RCC 7860 (cell line): ENCODE measurements around the gene SGF29.
"Not testable (repeated sequence)": the region's sequence is repeated elsewhere in the genome, so short reads cannot be mapped to it uniquely, and the experiment has no call there.

Source experiments
- DNase-seq: peaks from one replicate; pipeline ENCODE4 v3.0.0-alpha.2; 2015; ENCODE audit warnings: low spot score
- FAIRE-seq: peaks from 2 replicates; lab custom pipeline; 2012; peaks lifted over from hg19 to GRCh38; lab: Jason Lieb, UNC

The SGF29 gene

DNA sequence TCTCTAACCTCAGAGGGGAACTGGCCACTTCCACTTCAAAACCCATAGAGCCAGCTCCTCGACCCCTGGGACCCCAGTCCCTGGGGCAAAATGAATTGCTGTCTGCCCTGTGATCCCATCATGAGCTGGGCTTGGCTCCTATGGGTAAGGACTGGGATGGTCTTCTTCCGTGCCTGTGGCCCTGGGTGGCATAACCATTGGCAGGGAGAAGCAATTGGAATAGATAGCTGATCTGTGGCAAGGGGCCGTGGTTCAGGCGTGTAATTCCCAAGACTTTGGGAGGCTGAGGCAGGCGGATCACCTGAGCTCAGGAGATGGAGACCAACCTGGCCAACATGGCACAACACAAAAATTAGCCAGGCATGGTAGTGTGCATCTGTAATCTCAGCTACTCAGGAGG lies 38.8 kb downstream of the SGF29 start:
- no peak for DNase-seq
- no peak for FAIRE-seq

DNA sequence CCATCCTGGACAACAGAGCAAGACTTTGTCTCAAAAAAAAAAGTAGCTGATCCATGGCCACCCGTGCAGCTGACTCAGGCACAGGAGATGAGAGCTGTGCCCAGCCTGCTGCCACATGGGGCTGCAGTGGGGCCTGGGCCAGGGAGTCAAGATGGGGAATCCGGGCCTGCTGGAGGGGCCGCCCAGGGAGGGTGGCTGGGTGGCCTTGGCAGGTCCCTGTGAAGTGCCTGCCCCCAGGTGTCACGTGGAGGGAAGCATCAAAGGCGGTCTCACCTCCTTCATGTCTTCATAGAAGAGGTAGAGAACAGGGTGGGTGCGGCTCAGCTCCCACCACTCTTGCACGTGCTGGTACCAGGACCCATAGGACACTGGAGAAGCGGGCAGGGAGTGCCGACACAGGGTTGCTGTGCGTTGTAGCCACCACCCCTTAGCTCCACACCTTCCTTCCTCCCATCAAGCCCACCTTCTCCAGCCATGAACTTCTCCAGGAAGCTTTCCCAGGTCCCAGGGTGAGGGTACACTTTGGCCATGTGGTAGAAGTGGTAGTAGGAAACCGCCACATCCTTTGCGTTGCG lies 39.3 kb downstream of the SGF29 start:
- FAIRE-seq = no peak
- DNase-seq = no peak

DNA sequence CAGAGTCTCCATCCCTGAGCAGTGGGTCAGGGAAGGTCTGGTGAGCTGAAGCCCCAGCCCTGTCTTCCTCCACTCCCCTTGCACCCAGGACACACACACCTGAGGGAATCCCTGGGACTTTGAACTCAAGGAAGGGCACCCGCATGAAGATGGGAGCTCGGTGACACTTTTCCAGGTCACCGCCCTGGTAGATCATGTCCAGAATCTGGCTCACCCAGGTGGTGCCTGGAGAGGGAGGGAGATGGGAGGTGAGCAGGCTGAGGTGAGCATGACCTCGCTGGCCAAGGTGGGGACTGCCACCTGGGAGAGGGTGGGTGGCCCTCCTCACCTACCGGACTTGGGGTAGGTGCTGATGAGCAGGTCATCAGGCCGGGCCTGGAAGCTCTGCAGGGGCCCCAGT lies 41.7 kb downstream of the SGF29 start:
- FAIRE-seq, DNase-seq: not testable (repeated sequence)

DNA sequence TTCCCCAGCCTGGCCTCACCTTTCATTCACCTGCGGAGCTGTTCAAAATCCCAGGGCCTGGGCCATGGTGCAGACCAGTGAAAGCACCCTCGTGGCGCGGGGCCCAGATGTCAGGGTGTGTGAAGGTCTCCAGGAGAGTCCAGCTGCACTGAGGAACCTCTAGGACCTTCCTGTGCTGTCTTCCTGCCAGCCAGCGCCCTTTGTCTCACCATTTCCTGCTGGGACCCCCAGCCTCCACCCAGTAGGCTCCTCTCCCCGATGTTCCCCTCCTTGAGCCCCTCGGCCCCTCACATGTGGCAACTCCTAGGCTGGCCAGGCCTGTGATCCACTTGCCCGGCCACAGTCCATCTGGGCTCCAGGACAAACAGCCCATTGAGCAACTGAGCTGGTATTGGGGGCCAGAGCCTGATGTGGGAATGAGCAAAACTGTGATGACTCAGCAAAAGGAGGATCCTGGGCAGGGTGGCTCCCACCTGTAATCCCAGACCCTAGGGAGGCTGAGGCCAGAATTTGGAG lies 42.5 kb downstream of the SGF29 start:
- FAIRE-seq (no peak), DNase-seq (no peak)

DNA sequence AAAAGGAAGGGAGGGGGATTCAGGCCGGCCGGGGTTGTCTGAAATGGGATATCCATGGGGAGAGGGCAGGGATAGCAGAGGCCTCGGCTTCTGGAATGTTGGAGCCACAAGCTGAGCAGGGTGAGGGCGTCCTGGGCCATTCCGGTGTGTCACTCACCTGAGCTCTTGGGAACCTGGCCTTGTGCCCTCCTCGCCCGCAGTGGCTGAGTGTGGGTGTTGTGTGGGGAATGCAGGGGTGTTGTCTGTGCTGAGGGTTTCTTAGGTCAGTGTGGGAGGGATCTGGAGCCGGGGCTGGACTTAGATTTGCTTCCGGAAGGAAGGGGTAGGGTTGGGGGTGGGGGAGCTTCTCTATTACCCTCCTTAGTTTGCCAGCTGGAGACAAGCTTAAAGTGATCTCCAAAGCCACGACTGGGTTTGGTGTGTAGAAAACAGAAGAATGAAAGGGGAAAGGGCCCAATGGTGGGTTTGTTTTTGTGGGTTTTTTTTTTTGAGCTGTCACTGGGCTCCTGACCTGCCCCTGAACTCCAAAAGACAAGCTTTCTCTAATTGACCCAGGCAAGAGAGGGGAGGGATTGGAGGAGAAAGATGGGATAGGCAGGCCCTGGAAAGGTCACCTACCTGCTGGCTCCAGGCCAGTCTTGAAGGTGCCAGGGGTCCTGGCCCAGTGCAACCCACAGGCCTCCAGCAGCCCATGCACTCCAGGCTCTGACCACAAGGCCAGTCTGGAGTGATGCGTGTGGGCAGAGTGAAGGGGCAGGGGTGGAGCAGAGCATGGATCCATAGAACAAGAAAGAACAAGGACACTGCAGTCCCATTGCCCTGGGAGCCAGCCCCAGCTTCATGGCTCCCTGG lies 43.3 kb downstream of the SGF29 start, which contains the start of gene SULT1A2:
TSS of gene SULT1A2 (minus strand) at position 211 of the 852 bp plus-strand sequence. CDS start 1,120 bp downstream, outside the sequence.
- no peak for FAIRE-seq
- DNase-seq = no peak

DNA sequence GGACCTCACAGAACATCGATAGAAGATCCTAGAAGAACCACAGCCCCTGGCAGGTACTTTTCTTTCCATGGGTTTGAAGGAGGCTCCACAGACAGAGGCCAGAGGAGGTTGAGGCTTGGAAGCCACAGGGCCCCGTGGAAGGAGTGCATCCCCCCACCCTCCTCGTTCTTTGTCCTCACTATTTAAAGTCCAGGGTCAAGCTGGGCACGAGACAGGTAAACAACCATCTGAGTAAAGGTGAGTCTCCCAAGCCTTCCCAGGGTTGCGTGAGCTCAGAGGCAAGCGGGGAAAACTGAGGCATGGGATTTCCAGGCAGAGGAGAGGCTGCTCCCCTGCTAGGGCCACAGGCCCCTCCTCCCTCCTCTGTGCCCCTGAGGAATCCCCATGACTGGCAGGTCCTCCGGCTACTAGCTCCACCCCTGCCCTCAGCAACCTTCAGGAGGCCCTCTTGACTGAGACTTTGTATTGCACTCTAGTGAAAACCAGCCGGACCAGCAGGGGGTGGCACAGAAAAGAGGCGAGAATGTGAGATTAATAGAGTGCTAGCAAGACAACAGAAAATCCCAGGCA lies 44.1 kb downstream of the SGF29 start:
- DNase-seq = no peak
- no peak for FAIRE-seq

DNA sequence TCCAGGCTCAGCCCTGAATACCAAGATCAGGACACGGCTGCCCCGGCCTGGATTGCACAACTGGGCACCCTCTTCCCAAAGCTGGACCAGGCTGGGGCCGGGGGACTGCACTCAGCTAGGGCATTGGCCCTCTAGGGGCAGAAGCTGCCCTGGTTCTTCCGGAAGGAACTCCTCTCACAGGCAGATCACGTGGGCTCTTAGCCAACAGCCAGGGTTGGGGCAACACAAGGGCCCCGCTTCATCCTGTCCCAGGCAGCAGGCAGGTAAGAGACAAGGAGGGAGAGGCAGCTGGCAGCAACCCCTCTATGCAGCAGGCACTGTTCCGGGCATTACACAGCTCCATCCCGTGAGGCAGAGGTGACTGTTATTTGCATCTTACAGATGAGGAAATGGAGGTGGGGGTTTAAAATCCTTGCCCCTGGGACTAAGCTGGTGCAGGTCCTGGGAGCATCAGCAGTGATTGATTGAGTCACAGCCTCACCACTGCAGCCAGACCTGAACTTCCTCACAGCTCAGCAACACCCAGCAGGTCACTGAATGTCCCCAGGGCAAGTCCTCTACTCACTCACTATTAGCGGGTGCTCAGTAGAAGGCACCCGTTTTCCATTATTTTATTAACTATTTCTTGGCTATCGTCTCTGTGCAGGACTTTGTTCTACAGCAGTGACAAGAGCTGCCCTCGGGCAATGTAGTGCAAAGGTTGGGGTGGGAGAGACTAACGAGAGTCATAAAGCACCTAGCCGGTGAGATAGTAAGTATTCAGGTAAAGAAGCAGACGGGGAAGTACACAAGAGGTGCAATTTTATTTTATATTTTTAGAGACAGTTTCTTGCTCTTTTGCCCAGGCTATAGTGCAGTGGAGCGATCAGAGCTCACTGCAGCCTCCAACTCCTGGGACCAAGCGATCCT lies 45.9 kb downstream of the SGF29 start:
- not testable (repeated sequence) for DNase-seq, FAIRE-seq

DNA sequence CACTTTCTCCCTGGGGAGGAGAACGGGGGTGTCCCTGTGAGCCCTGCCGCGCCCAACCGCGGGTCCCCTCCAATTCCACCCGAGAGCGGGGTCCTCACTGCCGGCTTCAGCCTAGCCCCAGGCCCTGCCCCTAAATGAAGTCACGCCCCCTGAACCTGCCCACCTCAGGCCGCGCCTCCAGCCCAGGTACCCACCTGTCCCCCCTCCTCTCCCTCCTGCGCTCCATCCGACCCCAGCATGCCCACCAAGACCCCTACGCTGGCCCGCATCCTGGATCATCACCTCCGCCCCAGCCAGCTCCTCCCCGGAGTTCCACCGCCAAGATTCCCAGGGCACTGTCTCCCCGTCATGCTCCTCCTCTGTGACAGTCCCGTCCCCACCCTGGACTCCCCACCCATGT lies 47.2 kb downstream of the SGF29 start:
- FAIRE-seq, DNase-seq: not testable (repeated sequence)

DNA sequence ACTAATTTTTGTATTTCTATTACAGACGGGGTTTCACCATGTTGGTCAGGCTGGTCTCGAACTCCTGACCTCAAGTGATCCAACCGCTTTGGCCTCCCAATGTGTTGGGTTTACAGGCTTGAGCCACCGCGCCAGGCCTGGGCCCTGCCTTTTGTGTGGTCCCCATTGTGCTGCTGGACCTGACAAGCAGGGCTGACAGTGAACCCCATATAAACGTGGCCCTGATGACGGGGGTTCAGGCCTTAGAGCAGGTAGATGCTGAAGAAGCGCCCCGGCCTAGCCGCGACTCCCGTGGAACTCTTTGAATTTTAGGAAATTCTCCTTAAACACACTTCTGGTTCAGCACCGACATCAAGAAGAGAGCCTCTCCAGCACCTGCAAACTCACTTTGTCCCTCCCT lies 47.9 kb downstream of the SGF29 start:
- FAIRE-seq, DNase-seq: not testable (repeated sequence)

DNA sequence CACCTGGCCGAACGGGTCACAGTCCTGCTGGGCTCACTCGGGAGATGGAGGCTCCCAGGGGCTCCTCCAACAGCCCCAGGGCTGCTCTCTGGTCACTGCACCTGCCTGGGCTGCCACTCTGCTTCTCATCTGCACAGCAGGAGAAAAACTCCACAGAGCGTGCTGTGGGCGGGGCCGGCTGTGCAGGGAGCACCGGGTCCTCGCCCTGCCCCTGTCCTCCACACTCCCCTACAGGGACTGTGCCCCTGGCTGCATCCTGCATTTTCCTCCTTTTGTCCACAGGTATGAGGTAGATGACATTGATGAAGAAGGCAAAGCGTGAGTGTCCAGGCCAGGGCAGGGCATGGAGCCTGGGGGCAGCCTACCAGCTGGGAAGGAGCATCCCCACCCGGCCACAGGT lies 48.3 kb downstream of the SGF29 start:
- FAIRE-seq, DNase-seq: not testable (repeated sequence)

DNA sequence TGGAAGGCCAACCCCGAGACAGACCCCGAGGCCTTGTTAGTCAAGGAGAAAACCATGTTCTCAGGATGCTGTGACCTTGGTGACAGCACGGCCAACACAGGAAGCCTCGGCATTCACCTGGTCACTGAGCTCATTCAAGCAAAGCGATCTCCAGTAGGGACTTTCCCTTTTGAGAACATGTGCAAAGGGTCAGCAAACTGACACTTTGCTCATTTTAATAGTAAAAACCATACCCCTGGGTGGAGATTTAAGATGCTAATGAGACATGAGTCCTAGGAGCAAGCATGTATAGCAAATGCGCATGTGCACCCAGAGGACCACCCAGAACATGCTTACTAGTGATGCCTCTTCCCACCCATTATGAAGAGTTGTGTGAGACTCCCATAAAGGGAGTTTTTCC lies 48.8 kb downstream of the SGF29 start:
- no peak for FAIRE-seq
- DNase-seq = no peak

DNA sequence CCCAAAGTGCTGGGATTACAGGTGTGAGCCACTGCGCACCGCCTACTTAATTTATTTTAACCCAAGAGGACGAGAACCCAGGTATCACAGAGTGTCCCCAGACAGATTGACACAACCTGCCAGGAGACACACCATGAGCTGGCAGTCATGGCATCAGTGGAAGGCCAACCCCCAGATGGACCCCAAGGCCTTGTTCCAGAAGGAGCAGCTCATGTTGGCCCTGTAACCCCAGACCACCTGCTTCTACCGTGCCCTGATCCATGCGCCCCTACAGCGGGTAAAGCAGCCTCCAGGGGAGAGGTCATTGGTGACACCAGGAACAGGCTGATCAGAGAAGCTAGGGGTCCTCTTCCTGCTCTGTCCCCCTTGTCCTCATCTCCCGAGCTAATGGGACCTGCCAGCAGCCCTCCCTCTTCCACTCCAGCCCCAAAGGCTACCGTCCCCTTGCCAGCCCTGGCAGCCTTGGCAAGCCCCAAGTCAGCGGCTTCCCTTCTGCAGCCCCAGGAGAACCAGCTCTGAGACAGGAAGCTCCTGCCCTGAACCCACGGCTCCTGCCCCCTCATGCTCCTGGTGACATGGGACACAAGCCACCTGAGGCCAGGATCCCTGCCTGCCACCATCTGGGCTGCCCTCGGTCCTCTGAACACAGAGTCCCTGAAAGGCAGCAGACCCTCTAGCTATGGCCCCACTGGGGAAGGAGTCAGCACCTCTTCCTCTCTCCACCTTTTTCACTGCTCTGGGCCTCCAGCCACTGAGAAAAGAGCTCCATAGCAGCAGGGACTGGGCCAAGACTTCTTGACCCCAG lies 49.9 kb downstream of the SGF29 start:
- DNase-seq (no peak), FAIRE-seq (no peak)

DNA sequence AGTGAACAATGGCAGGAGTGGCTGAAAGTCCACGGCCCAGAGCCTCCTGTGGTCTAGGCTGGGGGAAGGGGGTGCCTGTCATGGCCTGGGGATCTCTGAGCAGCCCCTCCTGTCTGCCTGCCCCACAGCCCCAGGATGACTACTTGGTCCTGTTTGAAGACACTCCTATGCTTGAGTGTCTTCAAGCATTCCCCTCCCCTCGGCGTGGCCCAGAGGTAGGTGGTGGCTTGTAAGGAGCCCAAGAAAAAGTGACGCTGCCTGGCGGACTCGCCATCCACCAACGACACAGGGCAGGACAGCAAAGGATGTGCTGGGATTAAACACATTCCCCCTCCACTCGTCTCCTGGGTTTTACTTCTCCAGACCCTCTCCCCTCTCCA lies 50.5 kb downstream of the SGF29 start:
- DNase-seq (no peak), FAIRE-seq (no peak)

DNA sequence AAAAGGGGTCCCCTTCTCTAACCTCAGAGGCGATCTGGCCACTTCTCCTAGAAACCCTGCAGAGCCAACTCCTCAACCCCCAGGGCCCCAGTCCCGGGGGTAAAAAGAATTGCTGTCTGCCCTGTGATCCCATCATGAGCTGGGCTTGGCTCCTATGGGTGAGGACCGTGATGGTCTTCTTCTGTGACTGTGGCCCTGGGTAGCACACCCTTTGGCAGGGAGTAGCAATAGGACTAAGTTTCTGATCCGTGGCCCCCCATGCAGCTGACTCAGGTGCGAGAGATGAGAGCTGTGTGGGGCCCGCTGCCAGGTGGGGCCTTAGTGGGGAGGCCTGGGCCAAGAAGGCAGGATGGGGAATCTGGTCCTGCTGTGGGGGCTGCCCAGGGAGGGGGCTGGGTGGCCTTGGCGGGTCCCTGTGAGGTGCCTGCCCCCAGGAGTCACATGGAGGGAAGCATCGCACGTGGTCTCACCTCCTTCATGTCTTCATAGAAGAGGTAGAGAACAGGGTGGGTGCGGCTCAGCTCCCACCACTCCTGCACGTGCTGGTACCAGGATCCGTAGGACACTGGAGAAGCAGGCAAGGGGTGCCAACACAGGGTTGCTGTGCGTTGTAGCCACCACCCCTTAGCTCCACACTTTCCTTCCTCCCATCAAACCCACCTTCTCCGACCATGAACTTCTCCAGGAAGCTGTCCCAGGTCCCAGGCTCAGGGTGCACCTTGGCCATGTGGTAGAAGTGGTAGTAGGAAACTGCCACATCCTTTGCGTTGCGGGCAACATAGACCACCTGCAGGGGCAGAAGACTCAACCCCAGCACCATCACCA lies 52.8 kb downstream of the SGF29 start:
- DNase-seq (no peak), FAIRE-seq (no peak)

DNA sequence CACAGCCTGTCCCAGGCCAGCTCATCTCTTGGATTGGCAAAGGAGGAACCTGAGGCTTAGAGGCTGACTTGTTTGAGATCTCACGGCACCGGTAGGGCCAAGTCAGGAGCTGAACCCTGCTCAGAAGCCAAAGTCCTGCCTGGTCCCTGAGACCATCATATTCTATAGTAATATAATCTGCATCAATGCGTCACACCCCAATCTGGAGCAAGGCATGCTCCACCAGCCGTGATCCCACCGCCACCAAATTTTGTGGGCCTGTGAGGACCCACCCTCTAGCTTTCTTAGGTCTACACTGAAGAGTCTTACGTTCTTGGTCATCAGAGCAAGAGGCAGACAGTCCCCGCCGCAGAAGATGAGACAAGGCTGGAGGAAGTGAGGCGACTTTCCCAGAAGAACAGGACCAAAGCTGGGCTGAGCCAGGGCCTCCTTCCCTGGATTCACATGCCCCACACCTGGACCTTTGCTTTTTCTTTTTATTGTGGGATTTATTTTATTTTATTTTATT lies 53.5 kb downstream of the SGF29 start:
- no peak for FAIRE-seq

DNA sequence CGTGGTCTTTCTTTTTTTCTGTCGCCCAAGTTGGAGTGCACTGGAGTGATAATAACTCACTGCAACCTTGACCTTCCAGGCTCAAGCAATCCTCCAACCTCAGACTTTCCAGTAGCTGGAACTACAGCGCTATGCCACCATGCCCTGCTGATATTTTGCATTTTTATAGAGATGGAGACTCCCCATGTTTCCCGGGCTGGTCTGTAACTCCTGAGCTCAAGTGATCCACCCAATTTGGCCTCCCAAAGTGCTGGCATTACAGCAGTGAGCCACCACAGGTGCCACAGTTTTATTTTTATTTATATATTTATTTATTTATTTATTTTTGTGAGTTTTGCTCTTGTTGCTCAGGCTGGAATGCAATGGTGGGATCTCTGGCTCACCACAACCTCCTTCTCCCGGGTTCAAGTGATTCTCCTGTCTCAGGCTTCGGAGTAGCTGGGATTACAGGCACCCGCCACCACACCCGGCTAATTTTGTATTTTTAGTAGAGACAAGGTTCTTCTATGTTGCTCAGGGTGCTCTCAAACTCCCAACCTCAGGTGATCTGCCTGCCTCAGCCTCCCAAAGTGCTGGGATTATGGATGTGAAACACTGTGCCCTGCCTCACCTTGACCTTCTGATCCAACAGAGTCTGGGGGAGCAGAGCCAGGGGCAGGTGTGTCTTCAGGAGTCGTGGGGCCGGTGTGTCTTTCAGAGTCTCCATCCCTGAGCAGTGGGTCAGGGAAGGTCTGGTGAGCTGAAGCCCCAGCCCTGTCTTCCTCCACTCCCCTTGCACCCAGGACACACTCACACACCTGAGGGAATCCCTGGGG lies 54.2 kb downstream of the SGF29 start:
- not testable (repeated sequence) for FAIRE-seq

More for the DNA sequence above, 53.5 kb downstream of the SGF29 start:
- DNase-seq = no peak

DNA sequence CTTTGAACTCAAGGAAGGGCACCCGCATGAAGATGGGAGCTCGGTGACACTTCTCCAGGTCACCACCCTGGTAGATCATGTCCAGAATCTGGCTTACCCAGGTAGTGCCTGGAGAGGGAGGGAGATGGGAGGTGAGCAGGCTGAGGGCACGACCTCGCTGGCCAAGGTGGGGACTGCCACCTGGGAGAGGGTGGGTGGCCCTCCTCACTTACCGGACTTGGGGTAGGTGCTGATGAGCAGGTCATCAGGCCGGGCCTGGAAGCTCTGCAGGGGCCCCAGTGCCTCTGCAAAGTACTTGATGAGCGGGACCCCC lies 54.7 kb downstream of the SGF29 start:
- not testable (repeated sequence) for FAIRE-seq, DNase-seq

More for the DNA sequence above, 54.2 kb downstream of the SGF29 start:
- not testable (repeated sequence) for DNase-seq
